CD14-positive monocyte (primary cell): Measurements from ENCODE around the gene GCK. TPM values are rescaled to one million over a fixed set of nuclear protein-coding genes. Genes with fewer than 3 reads are reported as not detected.

Experiments used
- DNase-seq, 3 donors: peaks; one replicate each; pipeline ENCODE4 v3.0.0-alpha.2; 2011 to 2022
- H2AFZ ChIP-seq: 2 replicates; pipeline ENCODE4 v1.6.0; 2012; ENCODE audit warnings: mild to moderate bottlenecking, low read depth, low read length, inconsistent platforms; ENCODE audit not compliant: insufficient read depth, poor library complexity, severe bottlenecking
- H3K27ac ChIP-seq, 2 donors: 1 replicate in 1 of 2; 2 replicates in 1 of 2; pipeline ENCODE4 v1.5.1; 2012 to 2013; ENCODE audit warnings: low read length in 2 of 2, control low read depth in 1 of 2, inconsistent platforms in 1 of 2, low read depth in 1 of 2, mild to moderate bottlenecking in 1 of 2
- H3K27me3 ChIP-seq, 2 donors: one replicate each; pipeline versions ENCODE4 v1.6.0 to v1.6.1; 2011 to 2013; ENCODE audit warnings: low read length in 2 of 2; ENCODE audit not compliant: control insufficient read depth in 2 of 2, insufficient read depth in 2 of 2
- H3K36me3 ChIP-seq, 2 donors: replicated peaks in 1 of 2; 1 replicate in 1 of 2; 2 replicates in 1 of 2; pipeline versions ENCODE4 v1.5.1 to v1.6.1; 2012 to 2013; ENCODE audit warnings: low read length in 2 of 2, control low read depth in 1 of 2, inconsistent platforms in 1 of 2, mild to moderate bottlenecking in 1 of 2; ENCODE audit not compliant: insufficient read depth in 2 of 2, control insufficient read depth in 1 of 2
- H3K4me1 ChIP-seq, 2 donors: 1 replicate in 1 of 2; 2 replicates in 1 of 2; pipeline versions ENCODE4 v1.5.1 to v1.6.1; 2012 to 2013; ENCODE audit warnings: low read length in 2 of 2, control low read depth in 1 of 2, inconsistent platforms in 1 of 2, mild to moderate bottlenecking in 1 of 2, moderate library complexity in 1 of 2; ENCODE audit not compliant: insufficient read depth in 2 of 2, control insufficient read depth in 1 of 2
- H3K4me2 ChIP-seq: replicated peaks from 2 replicates; pipeline ENCODE3; 2012; ENCODE audit warnings: low read length, moderate library complexity, mild to moderate bottlenecking; ENCODE audit not compliant: poor library complexity, severe bottlenecking; ENCODE audit errors: extremely low read depth
- H3K4me3 ChIP-seq, 3 experiments: fragments of 200-600 bp in 1 of 3; sonication (generic) in 1 of 3; replicated peaks in 1 of 3; 1 replicate in 2 of 3; 2 replicates in 1 of 3; pipeline ENCODE4 v1.5.1; 2011 to 2013; ENCODE audit warnings: low read length in 3 of 3, mild to moderate bottlenecking in 3 of 3, control low read depth in 2 of 3, low read depth in 2 of 3, inconsistent platforms in 1 of 3, moderate library complexity in 1 of 3
- H3K79me2 ChIP-seq: 2 replicates; pipeline ENCODE4 v1.6.0; 2012; ENCODE audit warnings: mild to moderate bottlenecking, control low read depth, inconsistent platforms, low read length, moderate library complexity; ENCODE audit not compliant: insufficient read depth
- H3K9ac ChIP-seq: 2 replicates; pipeline ENCODE4 v1.6.0; 2017; ENCODE audit warnings: low read length, mild to moderate bottlenecking; ENCODE audit not compliant: insufficient read depth, poor library complexity, severe bottlenecking
- H3K9me3 ChIP-seq, 2 donors: replicated peaks in 1 of 2; 1 replicate in 1 of 2; 2 replicates in 1 of 2; pipeline versions ENCODE4 v1.5.1 to v1.6.1; 2012 to 2013; ENCODE audit warnings: low read length in 2 of 2, control low read depth in 1 of 2; ENCODE audit not compliant: control insufficient read depth in 1 of 2, insufficient read depth in 1 of 2
- H4K20me1 ChIP-seq: 2 replicates; pipeline ENCODE4 v1.6.0; 2012; ENCODE audit warnings: mild to moderate bottlenecking, low read length, control low read depth, moderate library complexity; ENCODE audit not compliant: insufficient read depth
- H3K27ac Mint-ChIP-seq, 7 donors: one replicate each; pipeline ENCODE4 v1.8.0; 2020; ENCODE audit warnings: mild to moderate bottlenecking in 7 of 7, mixed read lengths in 7 of 7, moderate library complexity in 6 of 7, inconsistent platforms in 2 of 7
- H3K27me3 Mint-ChIP-seq, 3 donors: one replicate each; pipeline ENCODE4 v1.8.0; 2021 to 2022; ENCODE audit warnings: low read depth in 3 of 3, mild to moderate bottlenecking in 3 of 3, mixed read lengths in 3 of 3, moderate library complexity in 3 of 3, inconsistent platforms in 1 of 3
- H3K36me3 Mint-ChIP-seq, 2 donors: one replicate each; pipeline ENCODE4 v1.8.0; 2020; ENCODE audit warnings: mixed read lengths in 2 of 2, inconsistent platforms in 1 of 2, mild to moderate bottlenecking in 1 of 2
- H3K4me1 Mint-ChIP-seq: one replicate; pipeline ENCODE4 v1.8.0; 2020; ENCODE audit warnings: mild to moderate bottlenecking, mixed read lengths
- H3K4me3 Mint-ChIP-seq, 2 donors: one replicate each; pipeline ENCODE4 v1.8.0; 2020; ENCODE audit warnings: mild to moderate bottlenecking in 2 of 2, mixed read lengths in 2 of 2, moderate library complexity in 1 of 2
- H3K9me3 Mint-ChIP-seq, 7 donors: one replicate each; pipeline ENCODE4 v1.8.0; 2020 to 2022; ENCODE audit warnings: mixed read lengths in 7 of 7, mild to moderate bottlenecking in 6 of 7, moderate library complexity in 6 of 7, inconsistent platforms in 2 of 7
- WGBS: methylation state at CpG from one replicate; pipeline ENCODE4 v1.1.5; 2013; ENCODE audit warnings: missing lambda C conversion rate; ENCODE audit not compliant: insufficient coverage; 5-methylcytosine and 5-hydroxymethylcytosine counted together
- intact Hi-C, 2 donors: fragments of 100-400 bp; cut with micrococcal nuclease; formaldehyde crosslinking; loops; one replicate each; pipeline versions ENCODE4 v1.15.0 to v1.15.1; 2023
- polyA plus RNA-seq, 3 donors: library from polyadenylated mRNA; depleted of rRNA in 1 of 3; unstranded in 2 of 3; stranded (reverse) in 1 of 3; fragments of 300-500 nt in 2 of 3; fragments of >200 nt in 1 of 3; fragmentation: Illumina TruSeq in 2 of 3; gene quantifications; 1 replicate in 2 of 3; 2 replicates in 1 of 3; pipeline ENCODE4 v1.2.3, GENCODE V29; 2012 to 2021
- TF ChIP-seq, protein P1 (sequence below): fragments of 200-600 bp; IDR thresholded peaks from one replicate; pipeline ENCODE4 v1.8.0; 2022; ENCODE audit warnings: antibody characterized with exemption, mild to moderate bottlenecking

GCK gene
- polyA plus RNA-seq, 3 donors: not detected

DNA sequence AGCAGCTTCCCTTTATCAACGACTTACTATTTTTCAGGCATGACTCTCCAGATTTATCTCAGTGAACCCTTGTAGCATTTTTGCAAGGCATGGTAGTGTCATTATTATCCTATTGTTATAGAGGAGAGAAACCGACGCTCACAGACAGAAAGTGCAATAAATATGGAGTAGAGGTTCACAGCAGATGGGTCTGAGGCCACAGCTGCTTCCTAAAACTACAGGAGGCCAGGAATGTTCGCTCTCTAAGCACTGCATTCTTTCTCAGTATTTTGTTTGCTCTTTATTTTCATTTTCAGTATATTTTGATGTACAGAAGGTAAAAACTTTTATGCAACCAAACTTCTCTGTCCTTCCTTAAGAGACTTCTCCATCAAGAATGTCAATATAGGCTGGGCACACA, 89.6 kb downstream of the GCK start:
- H3K9me3 Mint-ChIP-seq: peaks cover 0 to 6% (median 0%) of the 10 kb centered on the region in 7 donors
- Histone ChIP-seq H3K27me3 (peaks cover 8 to 21% of the 10 kb centered on the region in 2 donors), H3K36me3 (no peaks in the 10 kb centered on the region), H2AFZ (no peak overlapping the region), H3K9ac (no peak overlapping the region), H3K4me3 (no peak overlapping the region), H3K4me1 (peaks cover 0 to 3% of the 10 kb centered on the region in 2 donors), H4K20me1 (no peaks in the 10 kb centered on the region), H3K9me3 (no peaks in the 10 kb centered on the region), H3K4me2 (no peak overlapping the region), H3K79me2 (no peaks in the 10 kb centered on the region), H3K27ac (no peak overlapping the region)
- intact Hi-C loops: no loop called here
- no peak overlapping the region for H3K4me3 Mint-ChIP-seq
- no peak for DNase-seq
- no CpG with 5 or more reads among the region's 4 CpGs for WGBS
- H3K36me3 Mint-ChIP-seq: no peaks in the 10 kb centered on the region
- peaks cover 24 to 30% (median 25%) of the 10 kb centered on the region in 3 donors for H3K27me3 Mint-ChIP-seq
- H3K4me1 Mint-ChIP-seq: peaks cover 7% of the 10 kb centered on the region
- no peak overlapping the region for H3K27ac Mint-ChIP-seq
- TF ChIP-seq, protein P1, sequence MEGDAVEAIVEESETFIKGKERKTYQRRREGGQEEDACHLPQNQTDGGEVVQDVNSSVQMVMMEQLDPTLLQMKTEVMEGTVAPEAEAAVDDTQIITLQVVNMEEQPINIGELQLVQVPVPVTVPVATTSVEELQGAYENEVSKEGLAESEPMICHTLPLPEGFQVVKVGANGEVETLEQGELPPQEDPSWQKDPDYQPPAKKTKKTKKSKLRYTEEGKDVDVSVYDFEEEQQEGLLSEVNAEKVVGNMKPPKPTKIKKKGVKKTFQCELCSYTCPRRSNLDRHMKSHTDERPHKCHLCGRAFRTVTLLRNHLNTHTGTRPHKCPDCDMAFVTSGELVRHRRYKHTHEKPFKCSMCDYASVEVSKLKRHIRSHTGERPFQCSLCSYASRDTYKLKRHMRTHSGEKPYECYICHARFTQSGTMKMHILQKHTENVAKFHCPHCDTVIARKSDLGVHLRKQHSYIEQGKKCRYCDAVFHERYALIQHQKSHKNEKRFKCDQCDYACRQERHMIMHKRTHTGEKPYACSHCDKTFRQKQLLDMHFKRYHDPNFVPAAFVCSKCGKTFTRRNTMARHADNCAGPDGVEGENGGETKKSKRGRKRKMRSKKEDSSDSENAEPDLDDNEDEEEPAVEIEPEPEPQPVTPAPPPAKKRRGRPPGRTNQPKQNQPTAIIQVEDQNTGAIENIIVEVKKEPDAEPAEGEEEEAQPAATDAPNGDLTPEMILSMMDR: no peak

DNA sequence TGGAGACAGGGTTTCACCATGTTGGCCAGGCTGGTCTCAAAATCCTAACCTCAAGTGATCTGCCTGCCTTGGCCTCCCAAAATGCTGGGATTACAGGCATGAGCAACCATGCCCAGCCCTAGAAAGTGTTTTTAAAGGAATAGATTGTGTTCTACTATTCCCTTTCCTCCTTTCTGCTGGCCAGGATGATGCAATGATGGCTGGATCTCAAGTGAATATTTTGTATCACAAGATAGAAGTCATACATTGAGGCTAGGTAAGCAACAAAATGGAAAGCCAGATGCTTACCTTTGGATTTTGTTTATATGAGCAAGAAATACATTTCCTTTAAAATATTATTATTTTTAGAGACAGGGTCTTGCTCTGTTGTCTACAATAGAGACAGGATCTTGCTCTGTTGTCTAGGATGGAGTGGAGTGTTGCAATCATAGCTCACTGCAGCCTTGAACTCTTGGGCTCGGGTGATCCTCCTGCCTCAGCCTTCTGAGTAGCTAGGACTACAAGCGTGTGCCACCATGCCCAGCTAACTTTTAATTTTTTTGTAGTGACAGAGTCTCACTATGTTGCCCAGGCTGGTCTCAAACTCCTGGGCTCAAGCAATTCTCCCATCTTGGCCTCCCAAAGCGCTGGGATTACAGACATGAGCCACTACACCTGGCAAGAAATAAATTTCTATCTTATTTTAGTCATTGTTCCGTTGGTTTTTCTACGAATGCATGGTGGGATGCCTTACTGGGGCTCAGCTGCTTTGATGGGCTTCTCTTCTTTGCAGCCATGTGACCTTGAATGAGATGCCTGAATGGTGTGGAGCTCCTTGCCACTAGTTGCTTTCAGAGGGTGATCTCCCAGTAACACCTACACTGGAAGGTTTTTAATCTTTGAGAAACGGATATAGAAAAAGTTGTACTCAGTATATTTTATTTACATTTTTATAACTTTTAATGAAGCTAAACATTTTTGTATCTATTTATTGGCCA, 90.9 kb downstream of the GCK start:
- H3K4me1 ChIP-seq: no peaks in the 10 kb centered on the region
- Mint-ChIP-seq H3K36me3 (no peaks in the 10 kb centered on the region), H3K27me3 (peaks cover 15 to 18% (median 16%) of the 10 kb centered on the region in 3 donors), H3K4me3 (no peak overlapping the region), H3K27ac (no peak overlapping the region), H3K9me3 (peaks cover 0 to 2% (median 0%) of the 10 kb centered on the region in 7 donors), H3K4me1 (peaks cover 11% of the 10 kb centered on the region)
- H3K27ac ChIP-seq: no peak overlapping the region
- H3K79me2 ChIP-seq: no peaks in the 10 kb centered on the region
- no peak overlapping the region for H3K4me3 ChIP-seq
- H3K36me3 ChIP-seq: no peaks in the 10 kb centered on the region
- DNase-seq: no peak
- intact Hi-C loops: no loop called here
- peaks cover 3 to 12% of the 10 kb centered on the region in 2 donors for H3K27me3 ChIP-seq
- H4K20me1 ChIP-seq: no peaks in the 10 kb centered on the region
- H3K9me3 ChIP-seq: no peaks in the 10 kb centered on the region
- 89% methylated on average over 4 of the region's 6 CpGs for WGBS
- no peak overlapping the region for H2AFZ ChIP-seq
- TF ChIP-seq, protein P1: no peak
- no peak overlapping the region for H3K4me2 ChIP-seq
- H3K9ac ChIP-seq: peak overlapping the region; percentile 8
